Measurements from ENCODE around the gene RCAN2. TPM values are rescaled to one million over a fixed set of nuclear protein-coding genes. Genes with fewer than 3 reads are reported as not detected.

Gene RCAN2
- total and polyA plus RNA-seq, 9 donors: 12.0 to 75.3 (median 16.7) TPM

- intact Hi-C loops (cut with DNase I): loop anchor here in 1 of 4 donors (10.0 kb wide), 1 partner anchor 51 kb away; no protein-coding TSS in a partner anchor
- Histone ChIP-seq H3K4me1 (ENCODE audit: insufficient read depth) (peaks cover 1% of the 10 kb centered on the region), H3K27me3 (no peaks in the 10 kb centered on the region), H3K4me3 (no peak overlapping the region), H3K27ac (no peak overlapping the region), H3K36me3 (no peaks in the 10 kb centered on the region), H3K9me3 (no peaks in the 10 kb centered on the region)
- WGBS, 3 donors: 33 to 38% (median 37%) methylated on average over 3 of the region's 3 CpGs
- no peak for DNase-seq
- no peak for TF ChIP-seq CTCF (IDR thresholded peaks at IDR 0.05)
- no peak for TF ChIP-seq EP300 (IDR thresholded peaks at IDR 0.05)
- no peak for TF ChIP-seq POLR2A (IDR thresholded peaks at IDR 0.05)
These were observed 37.4 kb downstream of the RCAN2 start for GRCh38 chr6:46453741-46454316.

- Histone ChIP-seq H3K27ac (no peak overlapping the region), H3K9me3 (no peaks in the 10 kb centered on the region), H3K4me3 (no peak overlapping the region), H3K4me1 (ENCODE audit: insufficient read depth) (peaks cover 1% of the 10 kb centered on the region), H3K36me3 (no peaks in the 10 kb centered on the region), H3K27me3 (no peaks in the 10 kb centered on the region)
- intact Hi-C loops (cut with DNase I): loop anchor here in 1 of 4 donors (10.0 kb wide), 1 partner anchor 52 kb away; no protein-coding TSS in a partner anchor
- TF ChIP-seq EP300 (IDR thresholded peaks at IDR 0.05) (no peak), POLR2A (IDR thresholded peaks at IDR 0.05) (no peak), CTCF (IDR thresholded peaks at IDR 0.05) (no peak)
- no peak for DNase-seq
- WGBS, 3 donors: 6 to 13% (median 9%) methylated on average over 4 of the region's 4 CpGs
These were observed 38.0 kb downstream of the RCAN2 start for GRCh38 chr6:46453216-46453615.

DNA sequence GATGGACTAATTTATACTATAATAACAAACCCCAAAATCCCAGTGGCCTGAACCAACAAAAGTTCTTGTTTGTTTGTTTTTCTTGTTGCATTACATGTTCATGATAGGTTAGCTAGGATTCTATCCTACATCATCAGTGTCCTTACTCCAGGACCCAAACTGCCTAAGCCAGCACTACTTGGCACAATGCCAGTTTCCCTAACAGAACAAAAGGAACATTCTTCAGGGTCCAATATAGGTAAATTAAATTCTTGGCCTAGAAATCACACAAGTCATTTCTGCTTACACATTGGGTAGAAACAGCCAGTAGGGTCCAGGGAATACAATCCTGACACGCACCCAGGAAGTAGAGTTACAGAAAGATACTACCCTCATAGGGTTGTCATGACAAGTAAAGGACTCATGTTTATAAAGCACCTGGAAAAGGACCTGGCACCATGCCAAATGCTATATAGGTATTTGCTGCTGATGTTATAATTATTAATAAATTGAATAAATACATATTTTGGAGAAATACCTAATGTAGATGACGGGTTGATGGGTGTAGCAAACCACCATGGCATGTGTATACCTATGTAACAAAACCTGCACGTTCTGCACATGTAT, 38.8 kb downstream of the RCAN2 start:
- TF ChIP-seq CTCF (IDR thresholded peaks at IDR 0.05): no peak
- no peak for TF ChIP-seq POLR2A (IDR thresholded peaks at IDR 0.05)
- TF ChIP-seq EP300 (IDR thresholded peaks at IDR 0.05): no peak
- Histone ChIP-seq H3K27ac (no peak overlapping the region), H3K4me3 (no peak overlapping the region), H3K9me3 (no peaks in the 10 kb centered on the region), H3K4me1 (ENCODE audit: insufficient read depth) (peaks cover 1% of the 10 kb centered on the region), H3K27me3 (no peaks in the 10 kb centered on the region), H3K36me3 (no peaks in the 10 kb centered on the region)
- WGBS, 3 donors: 91 to 92% (median 92%) methylated on average over 3 of the region's 3 CpGs
- intact Hi-C loops (cut with DNase I): loop anchor here in 1 of 4 donors (10.0 kb wide), 1 partner anchor 52 kb away; no protein-coding TSS in a partner anchor
- DNase-seq: no peak

DNA sequence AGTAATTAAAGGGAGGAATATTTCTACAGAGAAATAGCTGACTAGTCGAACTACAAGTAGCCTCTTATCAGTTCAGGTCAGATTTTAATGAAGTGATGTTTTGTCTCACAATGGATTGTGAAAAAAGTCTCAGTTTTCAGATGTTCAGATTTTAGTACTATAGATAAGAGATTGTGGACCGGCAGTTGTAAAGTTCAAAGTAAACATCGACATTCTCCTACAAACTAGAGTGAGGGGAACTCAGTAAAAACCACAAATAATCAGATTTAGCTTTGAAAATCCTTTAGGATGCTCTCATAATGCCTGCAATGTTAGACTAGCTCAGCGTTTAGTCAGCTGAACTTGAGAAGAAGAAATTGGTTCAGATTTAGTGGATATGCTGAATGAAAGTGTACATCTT, 39.9 kb downstream of the RCAN2 start:
- 49 to 55% (median 53%) methylated on average over 4 of the region's 4 CpGs for WGBS, 3 donors
- TF ChIP-seq EP300 (IDR thresholded peaks at IDR 0.05) (no peak), CTCF (IDR thresholded peaks at IDR 0.05) (no peak), POLR2A (IDR thresholded peaks at IDR 0.05) (no peak)
- Histone ChIP-seq H3K4me3 (no peak overlapping the region), H3K27me3 (no peaks in the 10 kb centered on the region), H3K9me3 (no peaks in the 10 kb centered on the region), H3K27ac (no peak overlapping the region), H3K36me3 (no peaks in the 10 kb centered on the region), H3K4me1 (ENCODE audit: insufficient read depth) (peaks cover 1% of the 10 kb centered on the region)
- intact Hi-C loops (cut with DNase I): loop anchor here in 1 of 4 donors (10.0 kb wide), 1 partner anchor 53 kb away; no protein-coding TSS in a partner anchor
- DNase-seq: no peak

All from ovary (tissue), 9 donors.